ENCODE data around the gene RAMP3.

- no peak for TF ChIP-seq POLR2AphosphoS5 (IDR thresholded peaks at IDR 0.05; ENCODE audit: low read depth, low read length)
- TF ChIP-seq SIN3A (IDR thresholded peaks at IDR 0.05; ENCODE audit: borderline replicate concordance, insufficient read depth, low read length) = no peak
- TF ChIP-seq TAF1 (IDR thresholded peaks at IDR 0.05; ENCODE audit: borderline replicate concordance, insufficient read depth, low read length) = no peak
Measured at GRCh38 chr7:45180084-45180986, 22.7 kb downstream of the RAMP3 start.

Measured in PFSK-1 (cell line).